GM19238 (cell line): Measurements from ENCODE around the gene PLBD1.

Source experiments
- DNase-seq: peaks from one replicate; pipeline ENCODE4 v3.0.0; 2011; ENCODE audit warnings: low spot score; ENCODE audit not compliant: insufficient read length

The PLBD1 gene, protein sequence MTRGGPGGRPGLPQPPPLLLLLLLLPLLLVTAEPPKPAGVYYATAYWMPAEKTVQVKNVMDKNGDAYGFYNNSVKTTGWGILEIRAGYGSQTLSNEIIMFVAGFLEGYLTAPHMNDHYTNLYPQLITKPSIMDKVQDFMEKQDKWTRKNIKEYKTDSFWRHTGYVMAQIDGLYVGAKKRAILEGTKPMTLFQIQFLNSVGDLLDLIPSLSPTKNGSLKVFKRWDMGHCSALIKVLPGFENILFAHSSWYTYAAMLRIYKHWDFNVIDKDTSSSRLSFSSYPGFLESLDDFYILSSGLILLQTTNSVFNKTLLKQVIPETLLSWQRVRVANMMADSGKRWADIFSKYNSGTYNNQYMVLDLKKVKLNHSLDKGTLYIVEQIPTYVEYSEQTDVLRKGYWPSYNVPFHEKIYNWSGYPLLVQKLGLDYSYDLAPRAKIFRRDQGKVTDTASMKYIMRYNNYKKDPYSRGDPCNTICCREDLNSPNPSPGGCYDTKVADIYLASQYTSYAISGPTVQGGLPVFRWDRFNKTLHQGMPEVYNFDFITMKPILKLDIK

DNA sequence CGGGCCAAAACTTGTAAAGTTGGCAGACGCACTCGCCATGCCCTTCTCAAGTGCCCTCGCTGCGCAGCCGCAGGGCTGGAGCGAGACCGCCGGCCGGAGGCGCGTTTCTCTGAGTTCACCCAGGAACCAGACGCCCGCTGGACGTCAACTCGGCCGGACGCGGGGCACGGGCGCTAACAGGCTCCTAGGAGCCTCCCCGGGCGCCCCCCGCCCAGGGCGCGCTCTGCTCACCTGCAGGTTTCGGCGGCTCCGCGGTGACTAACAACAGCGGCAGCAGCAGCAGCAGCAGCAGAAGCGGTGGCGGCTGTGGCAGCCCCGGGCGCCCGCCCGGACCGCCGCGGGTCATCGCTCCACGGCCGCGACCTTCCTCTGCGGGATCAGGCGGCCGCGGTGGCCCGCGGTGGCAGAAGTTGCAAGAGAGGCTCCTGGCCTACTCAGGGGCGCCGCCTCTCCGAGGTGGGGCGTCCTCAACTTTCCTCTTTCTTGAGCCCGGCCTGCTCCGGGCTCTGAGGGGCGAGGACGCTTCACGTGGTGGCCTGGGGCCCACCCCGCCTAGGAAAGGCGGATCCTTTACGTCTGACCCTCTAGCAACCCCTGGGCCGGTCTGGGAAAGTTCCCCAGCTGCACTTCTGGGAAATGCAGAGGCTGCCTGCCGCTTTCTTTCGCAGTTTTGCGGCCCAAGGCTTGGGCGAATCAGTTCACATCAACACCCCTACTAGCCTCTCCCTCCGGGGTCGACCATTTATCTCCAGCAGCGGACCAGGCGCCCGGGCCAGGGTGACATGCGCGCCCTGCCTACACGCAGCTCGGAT lies at the start of gene PLBD1:
Gene PLBD1 (minus strand): TSS at position 533 of the 812 bp plus-strand sequence. CDS start 187 bp downstream, at position 346.
- DNase-seq: peak; percentile 17

DNA sequence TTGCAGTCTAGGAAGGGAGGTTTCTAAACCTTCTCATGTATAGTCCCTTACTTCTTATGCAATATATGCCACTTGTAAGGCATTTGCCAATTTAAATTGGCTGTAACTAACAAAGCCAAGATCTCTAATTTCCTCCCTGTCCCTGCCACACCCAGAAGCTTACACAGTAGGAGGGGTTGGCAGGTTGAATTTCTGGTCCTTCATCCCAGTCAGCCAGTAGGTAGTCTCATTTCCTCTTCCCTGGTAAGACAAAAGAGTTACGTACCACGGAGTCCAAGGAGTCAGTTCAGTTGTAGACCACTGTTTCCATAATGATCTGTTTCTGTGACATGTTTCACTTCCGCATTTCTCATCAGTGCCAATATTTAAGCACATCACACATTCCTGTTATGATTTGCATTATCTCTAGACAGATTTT lies 47.0 kb upstream of the PLBD1 start:
- DNase-seq: no peak

DNA sequence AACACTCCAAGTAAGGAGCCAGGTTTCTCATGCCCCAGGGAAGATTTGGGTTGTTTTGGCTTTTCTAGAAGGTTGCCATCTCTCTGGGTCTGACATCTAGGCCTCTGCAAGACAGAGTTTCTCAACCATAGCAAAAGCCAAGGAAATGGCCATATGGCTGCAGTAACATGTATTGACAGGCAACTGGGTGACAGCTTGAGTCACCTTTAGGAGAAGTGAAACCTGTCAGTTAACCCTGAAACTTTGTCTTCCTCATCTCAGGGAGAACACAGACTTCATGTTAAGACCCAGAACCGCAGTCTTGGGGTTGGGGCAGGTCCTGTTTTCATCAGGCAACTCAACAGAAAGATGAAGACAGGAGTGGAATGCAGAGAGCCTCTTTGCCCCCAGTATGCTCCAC lies 46.0 kb upstream of the PLBD1 start:
- peak; percentile 30 for DNase-seq

DNA sequence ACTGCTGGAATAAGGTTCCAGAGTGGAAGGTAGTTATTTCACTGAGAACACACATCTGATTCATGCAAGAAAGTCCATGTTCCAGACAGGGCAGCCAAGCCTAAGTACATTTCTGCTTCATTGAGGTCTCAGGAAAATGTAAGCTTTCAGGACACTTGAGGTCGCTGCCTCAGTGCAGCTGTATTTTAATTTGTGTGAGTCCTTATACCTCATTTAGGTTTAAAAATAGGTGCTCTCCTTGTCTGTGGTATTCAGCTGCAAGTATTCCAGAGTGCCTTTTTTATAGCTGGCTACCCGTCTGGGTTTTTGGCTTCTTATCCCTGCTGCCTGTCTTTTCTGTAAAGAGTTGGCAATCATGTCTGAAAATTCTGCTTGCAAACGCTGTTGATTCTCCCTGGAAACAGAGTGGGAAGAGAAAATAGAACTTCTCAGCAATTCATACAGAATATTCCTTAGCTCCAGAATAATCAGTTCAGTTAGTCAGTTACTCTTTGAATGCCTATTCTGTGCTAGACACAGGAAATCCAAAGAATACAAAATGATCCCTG lies 45.3 kb upstream of the PLBD1 start:
- no peak for DNase-seq

DNA sequence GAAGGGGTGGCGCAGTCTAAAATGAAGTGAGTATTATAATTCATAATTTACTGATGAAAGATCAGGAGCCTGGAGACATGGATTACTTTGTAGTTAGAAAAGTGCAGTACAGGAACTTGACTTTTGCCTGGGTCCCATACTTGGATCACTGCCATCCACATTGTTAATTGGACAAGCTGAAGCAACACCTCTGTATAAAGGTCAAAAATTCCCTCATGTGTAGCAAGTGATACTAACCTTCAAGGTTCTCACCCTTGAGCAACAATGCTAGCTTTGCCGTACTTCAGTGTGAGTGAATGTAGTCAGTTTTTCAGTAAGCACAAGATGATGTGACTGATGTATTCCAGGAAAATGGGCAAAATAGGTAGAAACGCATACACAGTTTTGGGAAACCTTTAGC lies 44.6 kb upstream of the PLBD1 start:
- no peak for DNase-seq

DNA sequence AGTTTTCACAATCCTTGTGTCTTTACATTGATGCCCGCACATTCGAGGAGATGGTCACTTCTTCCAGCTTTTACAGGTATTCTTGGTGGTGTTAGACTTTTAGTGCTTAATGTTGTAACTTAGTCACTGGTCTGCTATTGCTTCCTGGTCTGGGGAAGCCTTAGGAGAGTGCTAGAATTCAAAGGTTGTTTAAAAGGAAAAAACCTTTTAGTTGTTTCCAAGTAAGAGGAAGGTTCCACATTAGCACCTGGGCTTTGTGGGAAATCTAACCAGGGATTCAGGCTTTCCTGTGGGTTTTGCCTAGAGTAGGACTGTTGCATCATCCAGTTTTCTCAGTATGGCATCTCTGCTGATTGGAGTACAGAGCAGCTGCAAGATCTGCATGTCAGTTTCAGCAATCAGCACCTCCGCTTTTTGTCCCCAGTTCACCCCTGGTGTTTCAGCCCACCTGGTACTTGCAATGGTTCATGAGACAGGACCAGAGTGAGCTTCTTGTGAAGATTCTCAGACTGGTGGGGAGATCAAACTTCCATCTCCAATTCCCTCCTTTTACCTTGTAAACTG lies 44.0 kb upstream of the PLBD1 start:
- no peak for DNase-seq

DNA sequence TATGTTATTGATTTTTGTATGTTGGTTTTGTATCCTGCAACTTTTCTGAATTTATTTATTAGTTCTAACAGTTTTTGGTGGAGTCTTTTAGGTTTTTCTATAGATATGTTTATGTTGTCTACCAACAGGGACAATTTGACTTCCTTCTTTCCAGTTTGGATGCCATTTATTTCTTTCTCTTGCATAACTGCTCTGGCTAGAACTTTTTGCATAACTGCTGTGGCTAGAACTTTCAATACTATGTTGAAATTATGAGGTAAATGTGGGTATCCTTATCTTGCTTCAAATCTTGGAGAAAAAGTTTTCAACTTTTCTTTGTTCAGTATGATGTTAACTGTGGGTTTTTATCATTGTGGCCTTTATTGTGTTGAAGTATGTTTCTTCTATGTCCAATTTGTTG lies 39.9 kb upstream of the PLBD1 start:
- no peak for DNase-seq

DNA sequence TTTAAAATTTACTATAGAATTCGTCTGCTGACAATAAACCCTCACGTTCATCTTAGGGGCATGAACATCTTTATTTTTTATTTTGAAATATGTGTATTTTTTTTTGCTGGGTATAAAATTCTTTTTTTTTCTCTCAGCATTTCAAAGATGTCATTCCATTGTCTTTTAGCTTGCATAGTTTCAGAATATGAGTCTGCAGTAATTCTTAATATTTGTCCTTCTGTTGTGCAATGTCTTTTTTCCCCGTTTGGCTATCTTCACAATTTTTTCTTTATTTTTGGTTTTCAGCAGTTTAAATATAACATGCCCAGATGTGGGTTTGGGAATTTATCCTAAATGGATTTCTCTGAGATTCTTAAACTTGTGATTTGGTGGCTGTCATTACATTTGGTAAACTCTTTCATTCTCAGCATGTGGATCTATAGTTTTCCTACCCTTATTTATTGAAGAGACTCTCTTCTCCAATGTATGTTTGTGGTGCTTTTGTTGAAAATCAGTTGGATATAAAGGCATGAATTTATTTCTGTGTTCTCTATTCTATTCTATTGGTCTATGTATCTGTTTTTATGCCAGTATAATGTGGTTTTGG lies 37.8 kb upstream of the PLBD1 start:
- DNase-seq: no peak

DNA sequence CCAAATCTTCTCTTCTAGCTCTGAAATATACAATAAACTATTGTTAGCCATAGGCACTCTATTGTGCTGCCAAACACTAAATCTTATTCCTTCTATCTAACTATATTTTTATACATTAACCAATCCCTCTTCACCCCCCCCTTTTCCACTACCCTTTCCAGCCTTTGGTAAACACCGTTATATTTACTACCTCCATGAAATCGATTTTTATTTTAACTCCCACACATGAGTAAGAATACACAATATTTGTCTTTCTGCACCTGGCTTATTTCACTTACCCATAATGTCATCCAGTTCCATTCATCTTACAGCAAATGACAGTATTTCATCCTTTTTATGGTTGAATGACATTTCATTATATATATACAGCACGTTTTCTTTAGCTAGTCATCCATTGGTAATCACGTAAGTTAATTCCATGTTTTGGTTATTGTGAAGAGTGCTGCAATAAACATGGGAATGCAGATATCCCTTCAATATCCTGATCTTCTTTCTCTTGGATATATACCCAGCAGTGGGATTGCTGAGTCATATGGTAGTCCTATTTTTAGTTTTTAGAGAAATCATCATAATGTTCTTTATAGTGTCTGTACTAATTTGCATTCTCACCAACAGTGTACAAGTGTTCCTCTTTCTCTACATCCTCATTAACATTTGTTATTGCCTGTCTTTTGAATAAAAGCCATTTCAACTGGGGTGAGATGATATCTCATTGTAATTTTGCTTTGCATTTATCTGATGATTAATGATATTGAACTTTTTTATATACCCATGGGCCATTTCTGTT lies 34.2 kb upstream of the PLBD1 start:
- DNase-seq: no peak

DNA sequence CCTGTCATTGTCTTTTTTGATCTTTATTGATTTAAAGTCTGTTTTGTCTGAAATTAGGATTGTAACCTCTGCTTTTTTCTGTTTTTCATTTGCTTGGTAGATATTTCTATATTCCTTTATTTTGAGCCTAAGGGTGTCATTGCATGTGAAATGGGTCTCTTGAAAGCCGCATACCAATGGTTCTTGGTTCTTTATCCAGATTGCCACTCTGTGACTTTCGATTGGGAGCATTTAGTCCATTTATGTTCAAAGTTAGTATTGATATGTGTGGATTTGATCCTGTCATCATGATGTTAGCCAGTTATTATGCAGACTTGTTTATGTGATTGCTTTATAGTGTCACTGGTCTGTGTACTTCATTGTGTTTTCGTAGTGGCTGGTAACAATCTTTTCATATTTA lies 29.8 kb upstream of the PLBD1 start:
- DNase-seq: no peak

DNA sequence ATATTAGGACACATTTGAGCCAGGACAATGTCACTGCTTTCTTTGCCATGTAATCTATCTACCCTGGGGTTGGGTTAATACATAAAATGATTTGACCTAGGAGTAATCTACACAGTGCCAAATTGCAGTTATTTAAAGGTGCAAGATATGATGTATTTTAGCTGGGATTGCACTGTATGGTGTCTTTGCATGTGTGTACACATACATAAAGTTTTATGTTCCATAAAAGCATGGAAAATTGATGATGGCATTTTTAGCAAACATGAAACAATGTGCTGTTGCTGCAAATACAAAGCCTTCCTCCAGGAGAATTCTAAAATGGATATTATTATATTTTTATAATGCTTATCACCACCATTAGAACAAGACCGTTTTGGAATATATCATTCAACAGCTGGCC lies 24.0 kb upstream of the PLBD1 start:
- DNase-seq: no peak

DNA sequence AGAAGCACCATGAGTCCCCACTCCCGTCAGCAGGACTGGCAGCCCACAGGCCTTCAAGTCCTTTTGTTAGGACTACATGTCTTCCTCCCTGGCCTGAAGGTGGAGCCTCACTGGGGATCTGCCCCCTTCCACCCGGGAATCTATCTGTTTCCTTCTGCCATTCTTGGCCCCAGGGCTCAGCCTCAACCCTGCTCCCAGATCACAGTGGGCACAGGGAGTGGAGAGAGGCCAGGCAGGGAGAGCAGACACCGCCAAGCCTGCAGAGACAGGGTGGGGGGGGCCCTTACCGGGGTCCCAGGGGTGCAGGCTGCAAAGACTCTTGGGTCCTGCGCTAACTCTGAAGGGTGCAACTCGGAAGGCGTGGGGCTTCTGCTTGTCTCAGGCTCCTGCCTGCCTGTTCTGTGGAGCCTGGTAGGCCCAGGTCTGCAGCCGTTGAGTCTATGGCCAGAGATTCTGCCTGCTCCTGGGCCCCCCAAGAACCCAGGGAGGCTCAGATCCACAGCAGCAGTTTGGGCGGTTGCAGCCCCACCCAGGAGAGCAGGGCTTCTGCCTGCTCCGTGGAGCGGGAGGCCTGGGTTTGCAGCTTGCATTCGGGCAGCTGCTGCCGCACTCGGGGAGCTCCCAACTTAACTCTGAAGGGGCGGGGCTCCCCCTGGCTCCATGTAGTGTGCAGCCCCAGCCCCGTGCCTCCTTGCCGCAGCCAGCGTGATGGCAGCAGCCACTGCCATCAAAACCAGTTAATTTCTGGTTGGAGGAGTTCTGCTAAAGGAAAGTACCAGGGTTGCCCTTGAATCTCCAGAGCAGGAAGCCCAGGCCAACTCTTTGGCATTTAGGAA lies 21.7 kb upstream of the PLBD1 start:
- DNase-seq: no peak

DNA sequence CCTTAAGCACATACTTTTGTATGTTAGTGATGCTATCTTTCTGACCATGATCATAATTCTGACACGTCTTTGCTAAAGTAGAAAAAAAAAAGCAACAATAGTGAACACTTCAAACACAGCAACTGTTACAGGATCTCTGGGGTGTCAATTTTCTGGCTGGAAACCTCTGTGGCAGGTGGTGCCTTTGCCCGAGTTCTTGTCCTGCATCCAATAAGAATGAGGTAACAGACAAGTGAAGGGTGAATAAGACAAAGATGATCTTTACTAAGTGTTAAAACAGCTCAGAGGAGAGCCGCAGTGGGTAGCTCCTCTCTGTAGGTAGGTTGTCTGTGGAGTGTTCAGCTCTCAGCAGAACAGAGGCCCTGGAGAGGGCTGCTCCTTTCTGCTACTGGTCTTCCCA lies 20.9 kb upstream of the PLBD1 start:
- DNase-seq: no peak

DNA sequence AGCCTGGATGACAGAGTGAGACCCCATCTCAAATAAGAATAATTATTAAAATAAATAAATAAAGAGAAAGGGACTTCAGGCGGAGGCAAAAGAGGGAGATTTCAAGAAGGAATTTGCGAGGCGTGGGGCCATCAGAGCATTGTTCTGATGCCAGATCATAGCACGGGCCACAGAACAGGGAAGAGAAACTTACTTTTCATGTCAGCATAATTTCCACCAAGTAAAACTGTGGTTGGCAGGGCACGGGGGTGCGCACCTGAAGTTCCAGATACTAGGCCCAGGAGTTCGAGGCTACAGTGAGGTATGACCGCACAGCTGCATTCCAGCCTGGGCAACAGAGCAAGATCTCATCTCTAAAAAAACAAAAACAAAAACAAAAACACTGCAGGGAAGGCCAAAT lies 11.0 kb upstream of the PLBD1 start:
- DNase-seq: no peak

DNA sequence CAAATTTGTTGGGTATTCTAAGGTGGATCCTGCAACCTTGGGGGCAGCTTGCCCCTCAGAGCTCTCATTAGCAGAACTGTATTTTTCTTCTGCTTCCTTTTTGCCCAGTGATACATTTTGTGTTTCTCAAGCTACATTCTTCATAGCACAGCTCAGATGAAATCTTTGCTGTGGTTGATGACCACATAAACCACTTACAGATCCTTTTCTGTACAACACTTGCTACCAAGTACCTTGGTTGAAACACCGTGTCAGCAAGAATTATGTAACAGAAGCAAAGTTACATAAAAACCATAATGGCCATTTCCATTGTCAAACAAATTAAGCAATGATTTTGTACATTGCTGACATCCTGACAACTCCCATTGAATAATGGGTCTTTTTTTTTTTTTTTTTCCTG lies 9.7 kb upstream of the PLBD1 start:
- no peak for DNase-seq

DNA sequence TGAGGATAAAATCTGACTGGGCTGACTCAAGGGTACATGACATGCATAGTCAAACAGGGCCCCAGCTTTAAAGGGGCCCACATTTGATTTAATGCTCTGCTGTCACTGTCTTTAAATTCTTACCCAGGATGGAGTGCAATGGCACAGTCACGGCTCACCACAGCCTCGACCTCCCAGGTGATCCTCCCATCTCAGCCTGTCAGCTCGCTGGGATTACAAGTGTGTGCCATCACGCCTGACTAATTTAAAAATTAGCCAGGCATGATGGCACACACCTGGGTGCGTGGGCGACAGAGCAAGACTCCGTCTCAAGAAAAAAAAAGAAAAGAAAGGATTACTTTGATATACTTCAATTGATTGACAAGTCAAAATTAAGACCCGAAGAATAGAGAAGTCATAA lies 9.2 kb upstream of the PLBD1 start:
- DNase-seq: no peak

DNA sequence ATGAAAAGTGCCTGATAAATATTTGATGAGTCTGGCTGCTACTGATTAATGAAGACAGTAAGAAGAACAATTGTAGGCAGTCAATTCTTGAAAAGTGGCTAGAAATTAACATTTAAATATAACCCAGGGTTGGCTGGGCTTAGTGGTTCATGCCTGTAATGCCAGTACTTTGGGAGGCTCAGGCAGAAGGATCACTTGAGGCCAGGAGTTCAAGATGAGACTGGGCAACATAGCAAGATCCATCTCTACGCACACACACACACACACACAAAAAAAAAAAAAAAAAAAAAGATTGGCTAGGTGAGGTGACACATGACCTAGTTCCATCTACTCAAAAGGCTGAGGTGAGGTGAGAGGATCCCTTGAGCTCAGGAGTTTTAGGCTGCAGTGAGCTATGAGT lies 7.9 kb upstream of the PLBD1 start:
- no peak for DNase-seq

DNA sequence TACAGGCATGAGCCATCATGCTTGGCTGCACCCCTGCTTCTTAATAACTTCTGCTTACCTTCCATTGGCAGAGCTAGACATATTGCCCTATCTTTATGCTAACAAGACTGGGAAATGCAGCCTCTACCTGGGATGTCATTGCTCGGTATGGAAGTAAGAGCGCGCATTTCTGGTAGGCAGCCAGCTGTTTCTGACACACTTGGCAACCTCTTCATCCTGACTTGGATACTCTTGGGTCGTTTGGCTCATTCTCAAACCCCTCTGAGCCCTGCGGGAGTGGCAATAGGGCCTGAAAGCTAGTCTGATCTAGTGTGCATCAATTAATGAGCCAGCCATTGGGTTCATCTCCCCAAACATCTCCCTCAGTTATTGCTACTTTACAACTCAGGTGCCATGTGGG lies 5.4 kb upstream of the PLBD1 start:
- no peak for DNase-seq

DNA sequence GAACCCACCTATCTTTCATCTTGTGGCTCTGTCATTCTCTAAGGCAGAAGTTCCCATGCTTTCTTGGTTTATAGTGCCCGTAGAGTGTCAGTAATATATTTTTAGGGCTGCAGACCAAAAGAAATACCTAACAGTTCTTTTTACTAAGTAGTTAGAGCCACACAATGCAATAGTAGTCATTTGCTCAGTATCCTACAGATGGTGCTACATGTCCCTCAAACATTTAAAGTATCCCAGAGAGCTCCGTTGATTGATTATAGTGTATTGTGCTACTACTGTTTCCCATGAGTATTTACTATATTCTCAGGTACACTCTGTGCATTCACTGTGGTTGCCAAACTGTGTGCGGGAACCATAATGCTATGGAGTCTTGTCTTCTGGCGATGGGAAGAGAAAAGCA lies 4.7 kb upstream of the PLBD1 start:
- no peak for DNase-seq

DNA sequence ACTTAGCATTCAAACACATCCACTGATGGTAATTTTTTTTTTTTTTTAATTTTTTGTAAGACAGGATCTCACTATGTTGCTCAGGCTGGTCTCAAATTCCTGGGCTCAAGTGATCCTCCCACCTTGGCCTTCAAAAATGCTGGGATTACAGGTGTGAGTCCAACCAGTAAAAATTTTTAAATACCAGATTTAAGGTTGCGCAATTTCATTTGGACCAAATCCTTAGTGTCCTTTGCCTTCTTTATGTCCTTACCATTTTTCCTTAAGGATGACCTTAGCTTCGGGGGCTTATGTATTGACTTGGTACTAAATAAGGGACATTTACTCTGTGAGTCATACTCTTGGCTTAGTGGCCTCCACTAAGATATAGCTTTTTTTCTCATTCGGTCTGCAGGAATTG lies 4.1 kb upstream of the PLBD1 start:
- DNase-seq: no peak
